WTC11 (cell line): ENCODE results near the gene WNT3A.

ENCODE experiments used
- AFF4 ChIP-seq: sonication (generic); formaldehyde crosslinking; IDR thresholded peaks from 2 replicates; pipeline ENCODE4 v1.8.1; 2023; ENCODE audit warnings: mild to moderate bottlenecking, missing genetic modification reagents, borderline replicate concordance
- CREB1 ChIP-seq: sonication (generic); formaldehyde crosslinking; IDR thresholded peaks from 2 replicates; pipeline ENCODE4 v1.8.0; 2023; ENCODE audit warnings: mild to moderate bottlenecking, missing genetic modification reagents
- CTCF ChIP-seq: fragments of 200-600 bp; IDR thresholded peaks from 2 replicates; pipeline ENCODE4 v1.8.0; 2022; ENCODE audit warnings: antibody characterized with exemption
- GABPB1 ChIP-seq: sonication (generic); formaldehyde crosslinking; IDR thresholded peaks from 2 replicates; pipeline ENCODE4 v1.8.1; 2023; ENCODE audit warnings: mild to moderate bottlenecking, missing genetic modification reagents
- NR2C2 ChIP-seq: sonication (generic); formaldehyde crosslinking; IDR thresholded peaks from 2 replicates; pipeline ENCODE4 v1.8.0; 2022; ENCODE audit warnings: mild to moderate bottlenecking, missing genetic modification reagents
- USF2 ChIP-seq: sonication (generic); formaldehyde crosslinking; IDR thresholded peaks from 2 replicates; pipeline ENCODE4 v1.8.1; 2023; ENCODE audit warnings: mild to moderate bottlenecking, missing genetic modification reagents, moderate library complexity
- ZBTB21 ChIP-seq: sonication (generic); formaldehyde crosslinking; IDR thresholded peaks from 2 replicates; pipeline ENCODE4 v1.8.1; 2023; ENCODE audit warnings: mild to moderate bottlenecking, missing genetic modification reagents, borderline replicate concordance

GRCh38 chr1:228029281-228029680 is 22.5 kb downstream of the WNT3A start:
- TF ChIP-seq CREB1 (CRISPR knock-in tag) (no peak), NR2C2 (CRISPR knock-in tag) (no peak), CTCF (no peak), ZBTB21 (CRISPR knock-in tag) (no peak), AFF4 (CRISPR knock-in tag) (no peak), USF2 (CRISPR knock-in tag) (no peak), GABPB1 (CRISPR knock-in tag) (no peak)
